LNCAP (cell line): ENCODE measurements around the gene ATP8B1.

Experiments
- TF ChIP-seq, protein P1 (sequence below): fragments of 450-650 bp; IDR thresholded peaks from 2 replicates; pipeline ENCODE4 v1.5.1; 2017; ENCODE audit warnings: mild to moderate bottlenecking

ATP8B1 gene

DNA sequence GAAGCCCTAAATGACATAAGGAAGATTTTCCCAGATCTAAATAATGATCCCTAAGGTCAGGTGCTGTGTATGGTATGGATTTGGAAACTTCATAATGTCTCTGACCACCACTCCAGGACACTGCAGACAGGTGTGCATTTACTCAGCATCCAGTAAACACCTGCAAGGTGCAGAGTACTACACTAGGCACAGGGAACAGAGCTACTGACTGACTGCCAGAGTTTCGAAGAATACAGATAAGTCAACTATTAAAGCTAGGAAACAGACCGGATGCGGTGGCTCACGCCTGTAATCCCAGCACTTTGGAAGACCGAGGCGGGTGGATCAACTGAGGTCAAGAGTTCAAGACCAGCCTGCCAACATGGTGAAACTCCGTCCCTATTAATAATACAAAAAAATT is 65.0 kb downstream of the ATP8B1 start:
- TF ChIP-seq, protein P1, sequence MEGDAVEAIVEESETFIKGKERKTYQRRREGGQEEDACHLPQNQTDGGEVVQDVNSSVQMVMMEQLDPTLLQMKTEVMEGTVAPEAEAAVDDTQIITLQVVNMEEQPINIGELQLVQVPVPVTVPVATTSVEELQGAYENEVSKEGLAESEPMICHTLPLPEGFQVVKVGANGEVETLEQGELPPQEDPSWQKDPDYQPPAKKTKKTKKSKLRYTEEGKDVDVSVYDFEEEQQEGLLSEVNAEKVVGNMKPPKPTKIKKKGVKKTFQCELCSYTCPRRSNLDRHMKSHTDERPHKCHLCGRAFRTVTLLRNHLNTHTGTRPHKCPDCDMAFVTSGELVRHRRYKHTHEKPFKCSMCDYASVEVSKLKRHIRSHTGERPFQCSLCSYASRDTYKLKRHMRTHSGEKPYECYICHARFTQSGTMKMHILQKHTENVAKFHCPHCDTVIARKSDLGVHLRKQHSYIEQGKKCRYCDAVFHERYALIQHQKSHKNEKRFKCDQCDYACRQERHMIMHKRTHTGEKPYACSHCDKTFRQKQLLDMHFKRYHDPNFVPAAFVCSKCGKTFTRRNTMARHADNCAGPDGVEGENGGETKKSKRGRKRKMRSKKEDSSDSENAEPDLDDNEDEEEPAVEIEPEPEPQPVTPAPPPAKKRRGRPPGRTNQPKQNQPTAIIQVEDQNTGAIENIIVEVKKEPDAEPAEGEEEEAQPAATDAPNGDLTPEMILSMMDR: no peak

DNA sequence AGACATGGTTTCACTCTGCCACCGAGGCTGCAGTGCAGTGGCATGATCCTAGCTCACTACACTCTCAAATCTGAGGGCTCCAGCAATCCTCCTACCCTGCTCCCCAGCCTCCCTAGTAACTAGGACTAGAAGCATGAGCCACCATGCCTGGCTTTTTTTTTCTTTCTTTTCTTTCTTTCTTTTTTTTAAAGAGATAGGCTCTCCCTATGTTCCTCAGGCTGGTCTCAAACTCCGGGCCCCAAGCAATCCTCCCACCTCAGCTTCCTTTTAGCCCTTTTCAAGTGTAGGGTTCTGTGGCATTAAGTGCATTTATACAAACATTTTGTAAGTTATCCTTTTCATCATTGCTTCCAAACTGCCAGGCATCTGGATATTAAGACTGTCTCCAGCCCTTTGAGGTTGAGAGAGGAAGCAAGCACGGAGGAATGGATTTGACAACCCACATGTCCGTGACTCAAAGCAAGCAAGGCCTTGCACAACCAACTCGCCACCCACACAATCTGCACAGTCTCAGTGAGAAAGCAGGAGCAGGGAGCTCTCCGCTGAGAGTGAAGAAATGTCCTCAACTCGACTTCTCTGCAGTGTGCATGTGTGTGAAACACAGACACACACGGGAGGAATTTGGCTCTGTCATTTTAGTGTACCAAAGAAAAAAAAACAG is 65.6 kb downstream of the ATP8B1 start:
- TF ChIP-seq, protein P1: no peak

DNA sequence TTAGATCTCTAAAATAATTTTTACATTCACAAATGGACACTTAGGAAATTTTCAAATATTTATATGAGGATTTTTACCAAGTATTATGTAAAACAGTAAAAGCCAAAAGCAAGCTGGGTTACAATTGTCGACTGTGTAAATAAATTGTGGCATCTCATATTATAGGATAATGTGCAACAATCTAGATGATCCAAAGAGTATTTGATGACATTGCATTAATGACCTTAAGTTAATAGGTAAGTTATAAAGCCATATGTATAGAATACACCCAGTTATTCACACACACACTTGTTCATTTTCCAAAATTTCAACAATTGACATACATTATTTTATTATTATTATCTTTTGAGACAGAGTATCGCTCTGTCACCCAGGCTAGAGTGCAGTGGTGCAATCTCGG is 69.3 kb downstream of the ATP8B1 start:
- TF ChIP-seq, protein P1: no peak

DNA sequence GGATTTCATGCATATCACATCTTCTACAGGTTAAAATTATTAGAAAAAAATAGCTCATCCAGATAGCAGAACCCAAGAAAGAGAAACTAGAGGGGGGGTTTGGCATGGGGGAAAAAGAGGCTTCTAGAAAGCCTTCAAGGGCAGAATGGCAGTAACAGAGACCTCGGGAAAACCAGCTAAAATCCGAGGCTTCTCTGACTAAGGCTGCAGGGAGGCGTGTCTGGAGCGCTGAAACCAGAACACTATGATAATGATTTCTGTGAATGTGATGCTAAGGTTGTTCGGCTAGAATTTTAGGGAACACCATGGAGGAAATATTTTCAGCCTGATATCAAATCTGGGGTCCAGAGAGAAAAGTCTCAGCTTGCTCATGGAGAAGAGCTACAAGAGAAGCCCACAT is 73.0 kb downstream of the ATP8B1 start:
- TF ChIP-seq, protein P1: no peak

DNA sequence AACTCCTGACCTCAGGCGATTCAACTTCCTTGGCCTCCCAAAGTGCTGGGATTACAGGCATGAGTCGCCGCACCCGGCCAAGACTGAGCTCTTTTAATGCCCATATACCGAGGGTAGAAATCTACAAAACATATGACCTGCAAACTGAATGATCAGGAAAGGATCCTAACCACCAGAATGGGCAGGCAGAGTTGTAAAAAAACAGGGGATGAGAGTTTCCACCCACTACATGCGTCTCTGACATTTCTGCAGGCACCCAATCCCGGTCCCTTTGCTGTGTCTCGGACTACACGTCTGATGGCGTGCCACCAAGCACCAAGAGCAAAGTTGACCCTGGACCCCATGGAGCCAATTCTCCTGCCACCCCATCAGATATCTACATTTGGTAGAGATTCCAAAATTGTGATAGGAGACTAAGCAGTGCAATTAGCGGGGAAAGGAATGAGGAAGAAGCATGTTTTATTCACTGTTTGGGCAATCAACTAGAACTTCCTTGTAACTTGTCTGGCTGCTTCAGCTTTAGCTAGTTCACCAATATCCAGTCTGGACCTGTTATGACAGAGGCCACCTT is 74.1 kb downstream of the ATP8B1 start:
- TF ChIP-seq, protein P1: no peak

DNA sequence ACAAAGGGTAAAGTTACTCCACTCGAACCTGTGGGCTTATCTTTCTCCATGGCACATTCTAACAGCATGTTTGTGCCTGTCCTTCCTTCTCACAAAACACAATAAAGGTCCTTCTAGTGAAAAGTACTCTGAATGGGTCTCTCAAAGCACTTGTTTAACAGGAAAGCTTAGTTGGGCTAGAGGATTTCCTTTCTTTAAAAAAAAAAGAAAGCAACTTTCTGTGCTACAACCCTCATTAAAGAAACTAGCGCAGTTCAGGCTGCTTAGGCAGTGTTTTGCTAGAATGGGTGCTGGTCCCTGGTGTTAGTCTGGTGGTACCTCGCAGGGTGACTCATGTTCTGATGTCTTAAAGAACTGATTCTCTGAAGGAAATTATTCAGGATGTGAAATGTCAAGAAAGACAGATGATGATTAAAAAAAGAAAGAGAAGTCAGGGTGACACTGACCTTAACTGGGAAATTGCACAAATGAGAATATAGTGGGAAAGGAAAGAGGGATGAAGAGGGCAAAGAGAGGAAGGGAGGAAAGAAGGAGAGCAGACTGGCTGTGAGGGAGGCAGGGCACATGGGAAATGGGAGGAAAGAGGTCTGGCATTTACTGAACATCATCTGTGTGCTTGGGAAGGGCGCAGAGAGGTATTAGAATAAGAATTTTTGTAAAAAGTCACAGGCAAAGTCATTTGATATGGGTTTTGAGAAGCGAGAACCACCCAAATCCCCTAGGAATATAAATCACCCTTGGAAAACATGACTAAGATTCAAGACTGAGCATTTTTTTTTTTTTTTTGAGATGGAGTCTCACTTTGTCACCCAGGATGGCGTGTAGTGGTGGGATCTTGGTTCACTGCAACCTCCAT is 74.9 kb downstream of the ATP8B1 start:
- TF ChIP-seq, protein P1: no peak

DNA sequence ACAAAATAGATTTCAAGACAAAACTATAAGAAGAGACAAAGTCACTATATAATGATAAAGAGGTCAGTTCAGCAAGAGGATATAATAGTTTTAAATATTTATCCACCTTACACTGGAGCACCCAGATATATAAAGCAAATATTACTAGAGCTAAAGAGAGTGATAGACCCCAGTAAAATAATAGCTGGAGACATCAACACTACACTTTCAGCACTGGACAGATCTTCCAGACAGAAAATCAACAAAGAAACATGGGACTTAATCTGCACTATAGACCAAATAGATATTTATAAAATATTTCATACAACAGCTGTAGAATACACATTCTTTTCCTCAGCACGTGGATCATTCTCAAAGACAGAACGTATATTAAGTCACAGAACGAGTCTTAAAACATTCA is 86.6 kb downstream of the ATP8B1 start:
- TF ChIP-seq, protein P1: no peak
